Ectodermal cell (in vitro differentiated cells): ENCODE data around the gene AGMO.
"Not testable (repeated sequence)": the region's sequence is repeated elsewhere in the genome, so short reads cannot be mapped to it uniquely, and the experiment has no call there.

ENCODE experiments used
- H3K27ac ChIP-seq: 2 replicates; pipeline ENCODE4 v1.7.0; 2013; ENCODE audit warnings: mild to moderate bottlenecking, low read depth, low read length; ENCODE audit not compliant: insufficient read depth, poor library complexity, severe bottlenecking
- H3K27me3 ChIP-seq: 2 replicates; pipeline ENCODE4 v1.7.0; 2013; ENCODE audit warnings: mild to moderate bottlenecking, low read length; ENCODE audit not compliant: insufficient read depth, control insufficient read depth, poor library complexity, severe bottlenecking
- H3K36me3 ChIP-seq: one replicate; pipeline ENCODE4 v1.7.0; 2013; ENCODE audit warnings: low read length; ENCODE audit not compliant: control insufficient read depth, insufficient read depth
- H3K4me1 ChIP-seq: one replicate; pipeline ENCODE4 v1.7.0; 2013; ENCODE audit warnings: low read length; ENCODE audit not compliant: control insufficient read depth, insufficient read depth
- H3K4me3 ChIP-seq: 2 replicates; pipeline ENCODE4 v1.7.0; 2013; ENCODE audit warnings: low read depth, low read length, control low read depth; ENCODE audit not compliant: insufficient read depth
- H3K9me3 ChIP-seq: 2 replicates; pipeline ENCODE4 v1.7.0; 2013; ENCODE audit warnings: mild to moderate bottlenecking, low read length, moderate library complexity; ENCODE audit not compliant: control insufficient read depth
- WGBS, 2 experiments: methylation state at CpG; one replicate each; pipeline ENCODE4 v1.1.7; 2013; ENCODE audit warnings: missing lambda C conversion rate in 2 of 2; 5-methylcytosine and 5-hydroxymethylcytosine counted together

AGMO gene

DNA sequence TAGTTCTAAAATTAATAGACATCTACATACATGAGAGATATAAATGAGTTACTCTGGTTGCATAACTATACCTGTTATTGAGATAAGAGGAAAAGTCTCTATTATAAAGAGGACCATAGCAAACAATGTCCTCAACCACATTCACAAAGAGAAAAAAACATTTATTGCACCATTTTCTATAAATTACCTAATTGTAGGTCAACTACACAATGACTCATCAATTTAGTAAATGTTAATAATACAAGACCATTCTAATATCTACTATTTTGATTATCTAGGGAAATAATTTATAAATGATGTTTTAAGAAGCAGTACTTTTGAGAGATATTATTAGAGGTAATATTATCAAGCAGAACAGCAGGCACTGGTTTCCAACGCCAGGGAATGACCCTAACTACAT, 246.1 kb downstream of the AGMO start:
- H3K36me3 ChIP-seq, result no peaks in the 10 kb centered on the region
- H3K4me3 ChIP-seq, result no peak overlapping the region
- H3K9me3 ChIP-seq, result no peaks in the 10 kb centered on the region
- no peaks in the 10 kb centered on the region for H3K4me1 ChIP-seq
- no peak overlapping the region for H3K27ac ChIP-seq
- WGBS, 2 experiments, result 96 to 100% methylated on average over 1 of the region's 1 CpG
- no peaks in the 10 kb centered on the region for H3K27me3 ChIP-seq

DNA sequence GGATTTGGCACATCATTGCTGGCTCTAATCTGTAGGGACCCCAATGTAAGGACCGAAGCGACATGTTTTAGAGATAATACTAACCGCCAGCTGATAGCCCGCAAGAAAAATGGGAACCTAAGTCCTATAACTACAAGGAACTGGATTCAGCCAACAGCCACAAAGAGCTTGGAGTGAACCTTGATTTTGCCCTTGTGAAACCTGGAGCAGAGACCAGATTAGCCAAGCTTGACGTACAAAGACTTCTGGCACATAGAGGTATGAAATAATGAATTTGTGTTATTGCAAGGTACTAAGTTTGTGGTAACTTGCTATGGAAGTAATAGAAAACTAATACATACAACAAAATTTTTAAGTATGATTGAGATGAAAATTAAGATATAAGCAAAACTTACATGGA, 246.9 kb downstream of the AGMO start:
- Histone ChIP-seq H3K9me3 (no peaks in the 10 kb centered on the region), H3K27me3 (no peaks in the 10 kb centered on the region), H3K4me3 (no peak overlapping the region), H3K27ac (no peak overlapping the region), H3K36me3 (no peaks in the 10 kb centered on the region), H3K4me1 (no peaks in the 10 kb centered on the region)
- 94% methylated on average over 5 of the region's 5 CpGs for WGBS, 2 experiments

DNA sequence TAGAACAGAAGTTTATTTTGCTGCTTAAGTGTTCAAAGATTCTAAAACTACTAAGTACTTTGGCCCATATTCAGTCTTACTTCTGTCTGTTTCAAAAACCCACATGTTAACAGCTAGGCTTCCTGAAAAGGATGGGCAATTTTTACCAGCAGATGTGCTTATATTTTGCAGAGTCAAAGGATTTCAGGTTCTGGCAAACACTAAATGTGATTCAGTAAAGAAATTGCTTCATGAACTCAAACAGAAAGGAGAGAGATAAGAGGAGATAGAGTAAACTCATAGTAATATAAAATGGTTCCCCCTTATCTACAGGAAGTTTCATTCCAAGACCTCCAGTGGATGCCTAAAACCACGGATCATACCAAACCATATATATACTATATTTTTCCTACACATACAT, 248.5 kb downstream of the AGMO start:
- WGBS, 2 experiments, result 100% methylated on average over 1 of the region's 1 CpG; no CpG with 5 or more reads in 1 of the 2 experiments
- no peaks in the 10 kb centered on the region for H3K4me1 ChIP-seq
- H3K4me3 ChIP-seq, result no peak overlapping the region
- no peaks in the 10 kb centered on the region for H3K27me3 ChIP-seq
- no peaks in the 10 kb centered on the region for H3K9me3 ChIP-seq
- no peaks in the 10 kb centered on the region for H3K36me3 ChIP-seq
- no peak overlapping the region for H3K27ac ChIP-seq

DNA sequence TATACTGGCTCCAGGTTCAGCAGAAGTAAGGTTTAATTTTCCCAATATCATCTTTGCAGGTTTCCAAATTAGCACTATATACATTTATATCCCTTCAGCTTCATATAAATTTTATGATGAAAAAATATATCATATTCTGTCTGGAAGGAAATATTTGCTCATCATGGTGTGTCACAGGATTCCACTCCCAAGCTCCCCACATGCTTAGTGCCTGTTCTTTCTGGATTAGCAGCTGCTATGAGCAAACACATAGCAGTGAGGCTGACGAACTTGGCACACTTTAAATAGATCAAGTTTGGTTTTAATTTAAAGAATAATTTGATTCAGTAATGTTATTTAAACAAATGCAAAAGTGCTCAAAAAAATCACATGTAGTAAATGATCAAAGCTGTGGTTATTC, 251.9 kb downstream of the AGMO start:
- no peaks in the 10 kb centered on the region for H3K4me1 ChIP-seq
- no peaks in the 10 kb centered on the region for H3K27me3 ChIP-seq
- no peak overlapping the region for H3K27ac ChIP-seq
- no peaks in the 10 kb centered on the region for H3K9me3 ChIP-seq
- H3K4me3 ChIP-seq, result no peak overlapping the region
- H3K36me3 ChIP-seq, result no peaks in the 10 kb centered on the region
- 100% methylated on average over 1 of the region's 1 CpG; no CpG with 5 or more reads in 1 of the 2 experiments for WGBS, 2 experiments

DNA sequence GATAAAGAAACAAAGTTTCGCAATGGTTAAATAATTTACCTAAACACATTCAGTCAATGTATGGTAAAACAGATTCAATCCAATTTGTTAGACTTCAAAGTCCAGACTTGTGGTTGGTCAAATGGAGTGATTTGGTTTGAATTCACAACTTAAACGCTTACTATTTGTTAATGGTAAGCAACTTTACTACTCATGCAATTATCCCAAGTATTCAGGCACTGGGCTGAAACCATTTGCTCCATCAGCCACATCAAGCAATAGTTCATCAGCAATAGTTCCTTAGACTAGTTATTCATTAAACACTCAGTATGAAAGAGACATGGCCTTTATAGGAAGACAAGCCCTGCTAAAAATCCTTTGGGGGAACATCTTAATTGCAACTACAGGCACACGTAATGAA, 253.0 kb downstream of the AGMO start:
- H3K27ac ChIP-seq, result no peak overlapping the region
- no peaks in the 10 kb centered on the region for H3K9me3 ChIP-seq
- WGBS, 2 experiments, result 98 to 99% methylated on average over 2 to 3 of the region's 3 CpGs
- H3K36me3 ChIP-seq, result no peaks in the 10 kb centered on the region
- H3K4me3 ChIP-seq, result no peak overlapping the region
- no peaks in the 10 kb centered on the region for H3K27me3 ChIP-seq
- H3K4me1 ChIP-seq, result no peaks in the 10 kb centered on the region

DNA sequence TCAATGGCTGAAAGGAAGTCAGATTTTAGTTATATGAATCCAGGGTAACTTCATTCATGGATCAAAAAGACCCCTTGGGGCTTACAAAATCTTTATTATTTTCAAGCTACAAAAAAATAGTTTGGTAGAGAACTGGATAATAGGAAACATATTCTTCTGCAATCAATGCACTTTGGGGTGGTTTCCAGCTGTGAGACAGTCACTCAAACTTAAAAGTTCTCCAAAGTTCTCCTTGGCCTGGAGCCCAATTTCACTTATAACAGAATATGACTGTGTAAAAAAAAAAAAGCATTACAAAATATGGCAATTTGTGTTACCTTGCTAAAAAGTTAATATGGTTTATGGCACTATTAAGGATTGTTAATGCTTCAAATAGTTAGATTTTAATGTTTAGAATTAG, 255.5 kb downstream of the AGMO start:
- Histone ChIP-seq H3K27me3 (no peaks in the 10 kb centered on the region), H3K27ac (no peak overlapping the region), H3K36me3 (no peaks in the 10 kb centered on the region), H3K9me3 (no peaks in the 10 kb centered on the region), H3K4me1 (no peaks in the 10 kb centered on the region), H3K4me3 (no peak overlapping the region)

DNA sequence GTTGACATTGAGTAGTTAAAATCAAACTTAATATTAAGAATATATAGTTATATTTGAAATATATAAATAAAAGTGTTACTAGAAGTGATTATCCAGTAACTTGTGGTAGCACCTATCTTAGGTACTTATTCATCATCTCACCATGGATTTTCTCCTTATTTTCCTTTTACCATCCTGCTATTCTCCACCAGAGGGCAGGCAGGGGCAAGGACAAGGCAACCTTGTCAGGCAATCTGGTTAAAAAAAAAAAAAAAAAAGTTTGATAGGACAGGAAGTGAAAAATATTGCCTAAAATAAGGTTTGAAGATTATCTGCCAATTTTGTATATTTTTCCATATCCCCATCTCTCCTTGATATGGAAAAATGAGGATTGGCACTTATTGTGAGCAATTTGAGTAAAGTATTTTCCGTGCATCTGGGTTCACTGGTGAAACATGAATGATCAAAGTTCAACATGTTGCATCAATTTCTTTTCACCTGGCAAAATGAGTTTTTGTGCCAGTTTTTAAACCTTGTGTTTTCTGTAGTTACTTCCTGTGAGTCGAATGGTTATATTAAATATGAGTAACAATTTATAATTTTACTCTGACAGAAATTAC, 256.7 kb downstream of the AGMO start:
- Histone ChIP-seq H3K36me3 (no peaks in the 10 kb centered on the region), H3K9me3 (no peaks in the 10 kb centered on the region), H3K27ac (no peak overlapping the region), H3K27me3 (no peaks in the 10 kb centered on the region), H3K4me1 (peaks cover 4% of the 10 kb centered on the region), H3K4me3 (no peak overlapping the region)
- WGBS, 2 experiments, result 89 to 100% methylated on average over 1 of the region's 2 CpGs

DNA sequence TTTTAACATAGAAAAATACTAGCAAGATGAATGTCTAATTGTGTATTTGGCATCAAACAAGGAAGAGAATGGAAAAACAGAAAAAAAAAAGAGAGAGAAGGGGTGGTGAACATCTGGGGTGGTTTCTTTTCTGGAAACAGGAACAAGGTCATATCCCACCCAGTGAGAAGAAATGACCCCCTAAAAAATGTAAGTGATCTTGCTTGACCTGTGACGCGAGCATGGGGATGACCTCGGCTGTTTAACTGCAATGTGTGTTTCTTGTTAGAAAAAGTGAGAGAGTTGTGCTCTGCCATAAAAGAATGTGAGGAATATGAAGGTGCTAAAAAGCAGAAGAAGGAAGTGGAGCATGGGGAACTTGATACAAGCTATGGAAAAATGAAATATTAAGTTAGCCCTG, 258.5 kb downstream of the AGMO start:
- no peaks in the 10 kb centered on the region for H3K9me3 ChIP-seq
- no peaks in the 10 kb centered on the region for H3K36me3 ChIP-seq
- no peak overlapping the region for H3K4me3 ChIP-seq
- H3K27ac ChIP-seq, result no peak overlapping the region
- no peaks in the 10 kb centered on the region for H3K27me3 ChIP-seq
- H3K4me1 ChIP-seq, result peaks cover 4% of the 10 kb centered on the region
- 94 to 95% methylated on average over 3 of the region's 3 CpGs for WGBS, 2 experiments

DNA sequence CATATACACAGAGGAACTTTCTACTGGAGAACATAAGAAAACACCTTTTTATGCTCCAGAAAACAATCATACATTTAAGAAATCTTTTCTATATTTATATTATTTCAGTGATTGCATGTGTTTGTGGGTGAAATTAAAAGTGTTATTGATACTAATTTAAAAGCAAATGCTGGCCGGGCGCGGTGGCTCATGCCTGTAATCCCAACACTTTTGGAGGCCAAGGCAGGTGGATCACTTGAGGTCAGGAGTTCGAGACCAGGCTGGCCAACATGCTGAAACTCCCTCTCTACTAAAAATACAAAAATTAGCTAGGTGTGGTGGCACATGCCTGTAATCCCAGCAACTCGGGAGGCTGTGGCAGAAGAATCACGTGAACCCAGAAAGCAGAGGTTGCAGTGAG, 260.8 kb downstream of the AGMO start:
- H3K27me3 ChIP-seq, H3K9me3 ChIP-seq, H3K4me1 ChIP-seq, H3K36me3 ChIP-seq, H3K27ac ChIP-seq, H3K4me3 ChIP-seq: not testable (repeated sequence)
- 82 to 90% methylated on average over 6 of the region's 6 CpGs for WGBS, 2 experiments

DNA sequence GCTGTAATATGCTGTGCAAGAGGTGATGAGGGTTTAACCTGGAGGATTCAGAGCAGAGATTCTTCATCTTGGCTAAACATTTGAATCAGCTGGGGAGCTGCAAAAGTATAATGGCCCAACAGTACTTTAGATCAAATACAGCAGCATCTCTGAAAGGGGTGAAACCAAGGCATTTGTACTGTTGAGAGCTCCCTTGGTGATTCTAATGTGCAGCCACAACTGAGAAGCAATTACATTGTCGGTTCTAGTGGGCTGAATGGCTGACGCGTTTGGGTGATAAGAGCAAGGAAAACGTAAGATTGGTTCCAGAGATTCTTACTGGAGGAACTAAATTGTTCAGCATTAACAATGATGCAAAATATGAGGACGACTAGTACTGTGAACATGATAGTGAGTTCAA, 269.7 kb downstream of the AGMO start:
- 85 to 87% methylated on average over 4 of the region's 5 CpGs for WGBS, 2 experiments
- Histone ChIP-seq H3K36me3 (no peaks in the 10 kb centered on the region), H3K27me3 (no peaks in the 10 kb centered on the region), H3K4me3 (no peak overlapping the region), H3K9me3 (no peaks in the 10 kb centered on the region), H3K27ac (no peak overlapping the region), H3K4me1 (no peaks in the 10 kb centered on the region)

DNA sequence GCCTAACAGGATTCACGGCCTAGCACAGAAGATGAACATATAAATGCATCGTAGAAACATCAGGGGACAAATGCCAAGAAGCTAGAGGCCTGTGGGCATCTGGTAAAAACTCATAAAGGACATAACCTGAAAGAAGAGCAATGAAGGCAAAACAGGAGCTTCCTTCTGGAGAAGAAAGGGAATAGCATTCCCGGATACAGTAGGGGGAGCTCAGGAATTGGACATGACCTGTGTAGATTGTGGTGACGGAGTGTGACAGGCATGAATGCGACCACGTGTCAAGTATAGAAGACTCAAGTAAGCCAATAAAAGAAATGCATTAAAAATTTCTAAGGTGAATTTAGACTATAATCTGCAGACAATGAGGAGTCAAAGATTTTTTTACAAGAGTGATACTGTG, 270.1 kb downstream of the AGMO start:
- Histone ChIP-seq H3K9me3 (no peaks in the 10 kb centered on the region), H3K4me3 (no peak overlapping the region), H3K27ac (no peak overlapping the region), H3K4me1 (no peaks in the 10 kb centered on the region), H3K36me3 (no peaks in the 10 kb centered on the region), H3K27me3 (no peaks in the 10 kb centered on the region)
- WGBS, 2 experiments, result 75 to 83% methylated on average over 6 of the region's 6 CpGs
